Stimulated activated CD8-positive, alpha-beta memory T cell treated with anti-CD3 and anti-CD28 coated beads, Interleukin-4, amount 100 ng/mL, for 48 hours (primary cell): ENCODE data around the gene ETV7.
"Not testable (repeated sequence)": the region's sequence is repeated elsewhere in the genome, so short reads cannot be mapped to it uniquely, and the experiment has no call there.

ENCODE experiments used
- DNase-seq: peaks from one replicate; pipeline ENCODE4 v3.0.0-alpha.2; 2020

Gene ETV7

DNA sequence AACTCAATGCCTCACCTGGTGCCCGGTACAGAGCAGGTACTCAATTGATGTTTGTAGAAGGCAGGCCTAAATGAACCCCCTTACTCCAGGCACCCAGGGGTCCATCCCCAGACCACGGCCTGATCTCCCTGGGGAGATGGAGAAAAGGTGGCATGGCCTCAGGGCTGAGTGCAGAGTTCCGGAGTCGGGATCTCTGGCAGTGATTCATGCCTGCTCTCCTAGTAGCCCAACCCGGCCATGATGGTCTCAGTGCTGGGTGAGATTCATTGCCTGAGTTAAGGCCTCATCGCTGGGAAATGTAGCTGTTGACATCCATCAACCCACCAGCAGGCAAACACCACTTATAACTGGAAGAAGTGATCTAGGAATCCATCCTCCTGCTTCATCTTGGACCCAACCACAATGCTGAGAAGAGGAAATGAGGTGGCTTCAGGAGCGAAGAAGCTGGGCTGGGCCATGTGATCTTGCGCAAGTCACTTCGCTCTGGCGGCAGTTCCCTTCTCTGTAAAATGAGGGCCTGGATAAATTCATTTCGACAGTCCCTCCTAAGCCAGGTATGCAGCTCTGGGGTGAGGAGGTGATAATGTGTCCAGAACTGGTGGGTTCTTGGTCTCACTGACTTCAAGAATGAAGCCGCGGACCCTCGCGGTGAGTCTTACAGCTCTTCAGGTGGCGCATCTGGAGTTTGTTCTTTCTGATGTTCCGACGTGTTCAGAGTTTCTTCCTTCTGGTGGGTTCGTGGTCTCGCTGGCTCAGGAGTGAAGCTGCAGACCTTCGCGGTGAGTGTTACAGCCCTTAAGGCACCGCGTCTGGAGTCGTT is 24.7 kb downstream of the ETV7 start:
- no peak for DNase-seq

DNA sequence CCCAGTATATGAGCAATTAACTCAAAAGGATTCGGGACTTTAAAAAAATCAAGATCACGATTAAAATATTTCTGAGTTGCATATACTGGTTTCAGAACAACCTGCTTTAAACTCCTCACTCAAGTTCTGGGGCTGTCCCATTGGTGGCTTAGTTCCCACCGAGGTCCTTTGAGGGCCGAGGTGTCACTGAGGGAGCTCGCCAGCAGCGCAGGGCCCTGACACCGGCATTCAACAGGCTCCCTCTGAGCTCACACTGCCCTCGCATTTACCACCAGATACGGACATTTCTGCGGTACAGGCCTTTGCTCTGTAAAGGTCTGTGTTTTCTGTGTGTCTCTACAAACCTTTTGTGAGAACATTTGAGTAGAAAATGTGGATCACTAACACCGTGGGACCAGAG is 26.4 kb downstream of the ETV7 start:
- no peak for DNase-seq

DNA sequence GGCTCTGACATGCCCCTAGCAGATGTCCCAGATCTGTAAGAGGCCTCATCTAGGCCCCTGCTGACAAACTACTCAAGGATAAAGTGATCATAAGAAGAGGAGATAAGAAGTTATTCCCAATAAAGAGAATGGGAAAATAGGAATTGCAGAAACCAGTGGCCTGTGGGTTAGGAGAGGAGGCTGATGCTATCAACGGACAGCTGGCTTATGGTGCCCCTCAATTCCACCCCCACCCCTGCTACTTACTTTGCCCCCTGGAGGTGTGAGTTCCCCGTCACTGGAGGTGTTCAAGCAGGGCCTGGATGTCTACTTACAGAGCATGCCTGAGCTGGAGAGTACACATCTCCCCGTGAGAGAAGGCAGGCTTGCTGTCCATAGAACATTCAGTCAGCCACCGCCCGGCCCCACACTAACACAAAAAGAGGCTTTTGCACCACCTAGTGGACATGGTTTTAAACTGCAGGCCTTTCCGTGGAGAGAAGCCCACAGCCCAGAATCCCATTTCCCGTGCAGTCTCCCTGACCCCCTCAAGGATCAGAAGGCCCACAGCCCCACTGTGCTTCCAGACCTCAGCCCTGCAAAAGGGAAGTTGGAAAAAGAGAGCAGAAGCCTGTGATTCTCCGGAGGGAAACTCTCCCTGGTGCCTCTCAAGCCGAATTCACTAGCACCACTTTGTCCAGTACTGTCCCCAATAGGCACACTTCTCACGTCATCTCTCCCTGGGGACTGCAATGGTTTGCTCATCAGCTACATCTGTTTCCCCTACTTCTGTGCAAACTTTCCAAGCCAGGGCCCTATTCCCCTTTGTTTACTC is 27.0 kb downstream of the ETV7 start:
- DNase-seq, result peak; percentile 79

DNA sequence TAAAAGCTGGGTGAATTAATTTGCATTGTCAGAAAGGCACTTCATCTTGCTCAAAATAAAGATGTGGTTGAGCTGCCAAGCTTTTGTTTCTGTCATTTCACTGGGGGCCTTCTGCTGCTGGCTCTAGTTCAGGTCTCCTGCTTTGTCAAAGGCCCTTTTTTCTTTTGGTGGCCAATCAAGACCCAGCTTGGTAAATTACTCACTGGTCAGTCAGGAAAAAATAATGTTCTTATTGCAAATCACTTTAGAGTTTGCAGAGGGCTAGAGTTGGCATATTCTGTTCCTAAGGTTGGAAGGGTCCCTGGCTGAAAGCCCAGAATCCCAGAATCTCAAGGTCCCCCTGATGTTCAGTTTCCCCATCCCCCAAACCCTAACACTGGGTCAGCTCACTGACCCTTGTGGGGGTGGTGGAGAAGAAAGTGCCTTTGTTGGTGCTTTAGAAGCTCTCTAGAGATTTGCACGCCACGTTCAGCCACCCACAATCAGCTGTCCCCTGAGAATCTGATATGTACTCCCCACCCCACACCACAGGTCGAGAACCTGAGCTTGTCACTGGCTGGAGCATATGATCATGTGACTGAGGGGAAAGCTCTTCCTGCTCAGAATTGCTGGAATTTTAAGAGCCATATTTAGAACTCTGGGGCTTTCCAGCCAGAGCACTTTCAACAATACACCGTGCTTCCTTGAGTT is 29.1 kb downstream of the ETV7 start:
- DNase-seq, result no peak

DNA sequence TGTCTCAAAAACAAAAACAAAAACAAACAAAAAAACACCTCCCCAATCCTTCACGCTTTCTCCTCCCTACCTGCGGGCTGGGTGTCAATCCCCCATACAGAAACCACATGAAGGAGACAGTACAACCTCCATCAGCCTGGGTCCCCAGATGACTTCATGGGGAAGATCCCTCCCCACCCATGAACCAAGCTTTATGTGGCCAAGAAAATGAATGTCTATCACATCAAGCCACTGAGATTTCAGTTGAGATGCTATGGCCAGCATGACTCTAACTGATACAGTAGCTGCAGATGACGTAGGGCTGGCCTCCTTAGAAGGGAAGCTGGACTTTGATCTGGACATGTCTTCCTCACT is 29.6 kb downstream of the ETV7 start:
- peak; percentile 31 for DNase-seq

DNA sequence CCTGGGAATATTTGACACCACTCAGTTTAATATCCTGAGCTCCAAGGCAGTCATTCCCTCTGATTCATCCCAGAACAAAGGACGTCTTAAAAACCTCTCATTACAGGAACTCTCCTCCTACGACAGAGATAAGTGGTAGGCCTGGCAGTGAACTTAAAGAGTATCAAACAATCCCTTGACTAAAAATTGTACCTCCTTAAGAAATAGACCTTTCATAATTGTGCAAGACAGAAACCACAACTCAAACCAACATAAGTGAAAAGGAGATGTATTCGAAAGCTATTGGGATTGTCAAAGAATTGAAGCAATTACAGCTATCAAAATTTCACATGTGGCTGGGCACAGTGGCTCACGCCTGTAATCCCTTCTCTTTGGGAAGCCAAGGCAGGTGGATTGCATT is 31.6 kb downstream of the ETV7 start:
- DNase-seq, result no peak

DNA sequence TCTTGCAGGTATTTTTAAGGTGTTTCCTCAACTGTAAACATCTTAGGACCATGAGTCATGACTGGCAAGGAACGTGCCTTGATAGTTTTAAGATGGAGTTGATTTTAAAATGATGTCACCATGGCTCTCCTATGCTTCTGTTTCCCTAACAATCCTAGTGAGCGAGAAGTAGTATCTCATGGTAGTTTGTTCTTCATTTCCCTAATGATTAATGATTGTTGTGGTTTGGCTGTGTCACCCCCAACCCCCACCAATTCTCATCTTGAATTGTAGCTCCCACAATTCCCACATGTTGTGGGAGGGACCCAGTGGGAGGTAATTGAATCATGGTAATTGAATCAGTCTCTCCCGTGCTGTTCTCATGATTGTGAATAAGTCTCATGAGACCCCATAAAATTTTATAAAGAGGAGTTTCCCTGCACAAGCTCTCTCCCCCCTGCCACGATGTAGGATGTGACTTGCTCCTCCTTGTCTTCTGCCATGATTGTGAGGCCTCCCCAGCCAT is 34.0 kb downstream of the ETV7 start:
- no peak for DNase-seq

DNA sequence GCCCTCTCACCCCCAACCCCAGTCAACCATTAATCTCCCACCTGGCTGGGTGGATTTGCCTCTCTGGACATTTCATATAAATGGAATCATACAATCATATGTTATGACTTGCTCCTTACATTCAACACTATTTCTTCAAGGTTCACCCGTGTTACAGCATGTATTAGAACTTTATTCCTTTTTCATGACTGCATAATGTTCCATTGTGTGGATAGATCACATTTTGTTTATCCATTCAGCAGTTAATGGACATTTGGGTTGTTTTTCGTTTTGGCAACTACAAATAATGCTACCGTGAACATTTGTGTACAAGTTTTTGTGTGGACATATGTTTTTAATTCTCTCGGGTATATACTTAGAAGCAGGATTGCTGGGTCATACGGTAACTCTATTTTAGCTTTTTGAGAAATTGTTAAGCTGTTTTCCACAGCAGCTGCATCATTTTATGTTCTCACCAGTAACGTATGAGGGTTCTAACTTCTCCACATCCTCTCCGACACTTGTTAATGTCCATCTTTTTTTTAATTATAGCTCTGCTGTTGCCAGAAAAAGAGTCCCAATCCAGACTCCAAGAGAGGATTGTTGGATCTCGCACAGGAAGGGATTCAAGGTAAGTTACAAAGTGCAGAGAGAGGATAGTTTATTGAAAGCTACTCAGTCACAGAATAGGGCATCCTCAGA is 34.9 kb downstream of the ETV7 start:
- no peak for DNase-seq

DNA sequence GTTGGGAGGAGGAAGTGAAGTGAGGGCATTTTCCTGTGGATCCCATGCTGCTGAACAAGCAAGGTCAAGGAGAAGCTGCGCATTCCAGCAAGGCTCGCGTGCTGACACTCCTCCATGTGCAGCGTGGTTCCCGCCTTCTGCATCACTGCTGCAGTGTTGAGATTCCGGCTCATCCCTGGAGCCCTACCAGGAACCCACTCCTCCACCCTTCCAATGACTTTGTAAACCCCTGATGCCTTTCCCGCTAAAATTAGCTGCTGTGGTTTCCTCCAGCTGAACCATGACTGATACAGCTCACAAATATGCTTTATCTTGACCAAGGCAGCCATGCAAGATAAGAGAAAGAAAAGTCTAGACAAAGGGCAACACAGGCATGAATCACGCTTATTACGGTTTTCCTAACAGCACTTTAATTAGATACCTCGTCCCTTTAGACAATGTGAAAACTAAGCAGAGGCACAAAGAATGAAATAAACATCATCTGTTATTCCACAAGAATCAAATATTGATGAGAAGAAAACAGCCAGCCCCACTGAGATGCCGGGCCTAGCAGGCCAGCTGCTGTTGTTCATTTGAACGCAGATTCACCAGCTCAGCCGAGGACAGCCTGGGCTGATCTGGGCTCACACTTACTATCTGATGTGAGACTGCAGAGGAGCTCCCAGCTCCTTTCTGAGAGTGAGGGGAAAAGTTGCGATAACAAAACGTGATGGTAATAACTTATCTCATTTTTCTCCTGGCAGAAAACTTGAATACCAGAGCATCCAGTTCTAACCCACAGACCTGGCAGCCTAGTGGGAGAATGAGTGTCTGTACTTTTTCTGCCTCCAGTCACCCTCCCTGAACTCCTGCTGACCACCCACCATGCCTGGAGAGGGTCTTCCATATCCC is 36.5 kb downstream of the ETV7 start:
- no peak for DNase-seq

DNA sequence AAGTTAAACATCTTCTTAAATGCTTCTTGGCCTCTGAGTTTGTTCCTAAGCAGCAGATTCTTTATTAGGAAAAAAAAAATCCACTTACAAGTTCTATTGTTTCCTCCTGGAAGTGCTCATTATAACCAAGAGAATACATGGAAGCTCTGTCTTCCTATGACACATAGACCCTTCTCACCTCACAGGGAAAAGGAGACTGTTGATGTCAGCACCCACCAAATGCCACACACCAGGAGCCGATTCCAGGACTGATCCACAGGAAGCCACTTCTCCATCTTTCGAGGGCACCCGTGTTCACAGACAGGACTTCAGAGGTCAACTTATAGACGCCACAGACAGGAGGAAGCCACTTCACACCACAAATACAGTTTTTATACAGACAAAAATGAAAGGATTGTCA is 37.4 kb downstream of the ETV7 start:
- no peak for DNase-seq

DNA sequence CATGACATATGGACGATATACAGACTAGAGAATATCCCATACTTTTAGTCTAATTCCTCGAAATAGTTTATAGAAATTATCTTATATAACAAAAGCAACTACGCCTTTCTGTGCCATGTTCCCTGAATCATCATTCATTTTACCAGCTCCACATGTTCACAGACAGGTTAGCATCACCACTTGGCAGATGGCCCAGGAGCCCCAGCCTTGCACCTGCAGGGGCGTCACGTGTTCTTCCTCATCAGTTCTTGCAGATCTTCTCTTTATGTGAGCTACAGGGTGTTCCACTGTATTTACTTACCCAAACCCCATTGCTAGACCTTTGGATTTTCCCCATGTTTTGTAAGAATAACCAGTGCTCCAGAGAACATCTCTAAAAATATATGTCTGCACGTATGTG is 38.2 kb downstream of the ETV7 start:
- no peak for DNase-seq

DNA sequence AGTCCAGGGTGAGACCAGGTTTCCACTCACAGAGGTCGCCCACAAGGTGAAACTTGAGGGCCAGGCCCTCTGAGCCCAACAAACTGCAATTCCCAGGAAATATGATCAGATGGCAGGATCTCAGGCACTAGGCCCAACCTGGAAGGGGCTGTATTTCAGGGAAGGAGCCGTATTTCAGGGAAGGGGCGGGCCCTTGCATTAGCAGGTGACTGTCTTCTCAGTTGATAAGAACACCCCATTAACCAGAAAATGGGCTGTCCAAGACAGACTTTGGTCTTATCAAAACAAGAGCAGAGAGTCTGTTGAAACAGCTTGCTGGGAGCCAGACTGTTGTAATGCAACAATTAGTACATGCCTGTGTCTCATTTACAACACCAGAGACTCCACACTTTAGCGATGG is 39.8 kb downstream of the ETV7 start:
- DNase-seq, result no peak

DNA sequence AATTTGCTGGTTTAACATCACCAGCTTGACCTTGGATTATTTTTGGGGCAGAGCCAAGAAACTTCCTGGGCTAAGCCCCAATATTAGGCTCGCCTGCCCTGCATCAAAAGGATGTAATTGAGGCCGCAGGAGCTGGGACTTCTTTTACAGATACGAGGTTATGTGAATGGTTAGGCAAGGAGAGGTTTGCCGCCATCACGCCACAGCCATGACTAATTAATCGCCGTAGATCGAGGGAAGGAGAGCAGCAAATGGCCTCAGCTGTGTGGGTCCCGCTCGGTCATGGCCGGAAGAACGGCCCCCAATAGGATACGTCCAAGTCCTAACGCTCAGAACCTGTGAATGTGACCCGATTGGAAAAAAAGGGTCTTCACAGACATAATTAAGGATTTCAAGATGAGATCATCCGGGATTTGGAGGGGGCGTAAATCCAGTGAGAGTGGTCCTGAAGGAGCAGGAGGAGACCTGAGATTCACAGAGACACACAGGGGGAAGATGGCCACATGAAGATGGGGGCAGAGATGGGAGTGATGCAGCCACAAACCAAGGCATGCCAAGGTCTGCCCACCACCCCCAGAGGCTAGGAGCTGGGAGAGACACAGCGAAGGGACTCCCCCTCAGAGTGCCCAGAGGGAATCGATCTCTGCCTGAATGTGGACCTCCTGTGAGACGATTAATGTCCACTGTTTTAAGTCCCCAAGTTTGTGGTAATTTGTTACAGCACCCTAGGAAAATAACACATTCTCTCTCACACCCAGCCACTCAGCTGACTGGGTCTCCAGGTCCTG is 40.8 kb downstream of the ETV7 start:
- no peak for DNase-seq

DNA sequence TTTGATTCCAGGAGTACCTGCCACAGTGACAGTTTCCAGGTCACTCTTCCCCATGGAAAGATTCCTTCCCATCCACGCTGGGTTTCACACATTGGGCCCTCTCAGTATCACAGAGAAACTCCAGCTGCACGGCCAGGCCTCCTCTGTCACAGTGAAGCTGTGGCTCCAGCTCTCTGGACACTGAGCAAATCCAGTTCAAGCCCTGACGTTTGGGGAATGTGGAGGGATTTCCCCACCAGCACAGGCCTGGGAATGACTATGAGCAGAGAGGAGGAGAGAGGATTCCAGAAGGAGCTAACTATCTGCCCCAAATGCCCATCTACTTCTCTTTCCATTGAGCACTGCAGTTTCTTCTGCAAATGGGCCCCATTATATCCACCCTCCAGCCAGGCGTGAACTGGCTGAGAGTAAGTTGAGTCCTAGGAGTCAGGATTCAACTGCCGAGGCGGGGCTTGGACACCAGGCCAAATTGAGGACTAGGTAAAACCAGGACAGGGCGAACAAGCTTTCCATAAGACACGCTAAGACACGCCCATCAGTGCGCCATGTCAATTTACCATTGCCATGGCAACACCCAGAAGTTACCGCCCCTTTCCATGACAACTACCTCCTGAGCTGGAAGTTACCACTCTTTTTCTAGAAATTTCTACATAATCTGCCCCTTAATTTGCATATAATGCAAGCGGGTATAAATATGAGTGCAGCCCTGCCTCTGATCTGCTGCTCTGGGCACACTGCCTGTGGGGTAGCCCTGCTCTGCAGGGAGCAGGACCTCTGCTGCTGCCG is 41.6 kb downstream of the ETV7 start:
- no peak for DNase-seq

DNA sequence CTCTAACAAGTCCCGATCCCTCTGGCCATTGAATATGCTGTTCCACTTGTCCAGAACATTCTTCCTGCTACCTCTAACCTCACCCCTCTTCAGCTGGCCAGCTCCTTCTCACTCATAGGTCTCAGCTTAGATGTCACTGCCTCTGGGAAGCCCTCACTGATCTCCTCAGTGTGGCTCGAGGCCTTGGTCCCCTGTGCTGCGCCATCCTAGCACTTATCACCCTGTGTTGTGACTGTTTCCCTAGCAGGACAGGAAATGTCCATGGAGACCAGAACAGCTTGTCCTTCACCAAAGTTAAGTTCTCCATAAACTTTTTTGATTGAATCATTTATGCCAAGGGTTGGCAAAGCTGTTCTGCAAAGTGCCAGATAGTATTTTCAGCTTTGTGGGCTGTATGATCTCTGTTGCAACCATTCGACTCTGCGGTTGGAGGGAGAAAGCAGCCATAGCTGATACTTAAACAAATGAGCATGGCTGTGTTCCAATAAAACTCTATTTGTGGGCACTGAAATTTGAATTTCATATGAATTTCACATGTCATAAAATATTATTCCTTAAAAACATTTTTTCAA is 44.3 kb downstream of the ETV7 start:
- DNase-seq, result no peak

DNA sequence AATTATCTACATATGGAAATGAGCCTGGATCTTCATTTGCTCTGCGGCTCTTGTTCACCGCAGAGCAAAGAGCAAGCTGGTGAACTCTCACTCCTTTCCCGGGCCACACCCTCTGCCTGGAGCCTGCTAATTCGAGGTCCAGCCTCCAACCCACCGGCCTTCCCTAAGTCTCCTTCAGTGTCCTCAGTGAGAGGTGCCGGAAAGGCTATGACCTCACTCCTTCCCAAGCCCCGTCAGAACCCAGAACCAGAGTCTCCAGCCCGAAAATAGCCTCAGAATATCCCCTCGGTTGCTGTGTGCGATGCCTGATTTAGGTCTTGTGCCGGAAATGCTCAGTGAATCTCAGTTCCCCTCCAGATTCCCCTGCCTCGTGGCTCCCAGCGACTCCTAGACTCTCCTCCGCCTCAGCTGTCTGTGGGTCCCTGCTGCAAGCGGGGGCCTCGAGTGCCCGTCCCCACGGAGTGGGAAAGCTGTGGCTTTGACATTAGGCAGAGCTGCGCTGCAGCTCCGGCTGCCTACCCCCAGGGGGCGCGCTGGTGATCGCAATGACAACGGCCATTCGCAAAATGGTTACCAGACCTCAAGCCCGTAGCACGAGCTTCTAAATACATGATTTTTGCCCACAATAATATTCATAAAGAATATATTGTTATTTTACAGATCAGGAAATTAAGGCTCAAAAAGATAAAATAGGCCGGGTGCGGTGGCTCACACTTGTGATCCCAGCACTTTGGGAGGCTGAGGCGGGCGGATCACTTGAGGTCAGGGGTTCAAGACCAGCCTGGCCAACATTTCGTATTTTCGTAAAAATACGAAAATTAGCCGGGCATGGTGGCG is 46.6 kb downstream of the ETV7 start:
- peak; percentile 86 for DNase-seq

DNA sequence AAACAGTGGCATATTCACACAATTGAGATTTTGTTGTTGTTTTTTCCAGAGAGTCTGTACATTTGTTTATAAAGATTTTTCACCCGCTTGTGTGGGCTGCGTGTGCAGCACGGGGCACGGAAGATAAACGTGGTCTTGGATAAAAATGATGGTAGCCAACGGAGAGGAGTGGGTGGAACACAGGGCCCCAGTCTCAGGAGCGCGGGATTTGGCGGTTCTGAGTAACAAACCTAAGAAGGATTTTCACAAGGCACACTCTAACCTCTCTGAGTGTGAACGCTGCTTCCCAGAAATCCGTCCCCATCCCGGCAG is 47.2 kb downstream of the ETV7 start:
- DNase-seq, result no peak

DNA sequence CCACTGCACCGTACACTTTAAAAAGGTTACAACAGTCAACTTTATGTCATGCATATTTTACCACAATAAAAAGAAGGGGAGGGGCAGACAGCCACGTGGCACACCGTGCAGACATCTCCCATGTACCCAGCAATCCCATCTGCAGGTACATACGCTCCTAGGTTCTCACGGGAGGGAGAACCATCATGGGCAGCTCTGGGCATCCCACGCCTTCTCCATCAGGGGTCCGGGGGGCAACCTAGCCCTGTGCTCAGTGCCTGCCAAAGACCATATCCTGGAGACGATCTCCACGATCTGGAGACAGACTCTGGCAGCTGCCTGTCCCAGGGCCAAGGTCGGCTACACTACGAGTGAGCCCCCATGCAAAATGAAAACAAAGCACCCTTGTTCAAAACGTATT is 48.3 kb downstream of the ETV7 start:
- DNase-seq, result no peak

DNA sequence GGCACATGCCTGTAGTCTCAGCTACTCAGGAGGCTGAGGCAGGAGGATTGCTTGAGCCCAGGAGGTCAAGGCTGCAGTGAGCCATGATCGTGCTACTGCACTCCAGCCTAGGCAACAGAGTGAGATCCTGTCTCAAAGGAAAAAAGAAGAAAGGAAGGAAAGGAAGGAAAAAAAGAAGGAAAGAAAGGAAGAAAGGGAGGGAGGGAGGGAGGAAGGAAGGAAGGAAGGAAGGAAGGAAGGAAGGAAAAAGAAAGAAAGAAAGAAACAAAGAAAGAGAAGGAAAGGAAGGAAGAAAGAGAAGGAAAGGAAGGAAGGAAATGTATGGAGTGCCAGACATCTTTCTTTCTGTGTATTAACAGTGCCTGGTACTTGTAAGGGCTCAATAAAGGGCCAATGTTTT is 49.2 kb downstream of the ETV7 start:
- DNase-seq, result not testable (repeated sequence)
